Hematopoietic multipotent progenitor cell (in vitro differentiated cells): ENCODE data around the gene GNPNAT1. TPM values are rescaled to one million over a fixed set of nuclear protein-coding genes. Genes with fewer than 3 reads are reported as not detected.
"Not testable (repeated sequence)": the region's sequence is repeated elsewhere in the genome, so short reads cannot be mapped to it uniquely, and the experiment has no call there.

Experiments used
- DNase-seq, 3 donors: peaks; one replicate each; pipeline ENCODE4 v3.0.0-alpha.2; 2011 to 2015; ENCODE audit warnings: low read depth in 2 of 3, low spot score in 2 of 3
- small RNA-seq: library from RNA; depleted of rRNA; stranded (forward); fragments of <200 nt; gene quantifications from one replicate; pipeline ENCODE3, GENCODE V24; 2012
- total RNA-seq: library from RNA; depleted of rRNA; stranded (reverse); fragments of >200 nt; gene quantifications from one replicate; pipeline ENCODE4 v1.2.3, GENCODE V29; 2012

Gene GNPNAT1
- total RNA-seq, 1 donor: 5.4 TPM

- peak; percentile 96 to 98 (median 98) for DNase-seq
These were observed 61.3 kb downstream of the GNPNAT1 start, which contains the start of gene STYX for GRCh38 chr14:52729925-52730708. Gene STYX, plus strand, starts transcription at chr14:52730166. Its CDS starts 309 bp downstream, at chr14:52730475.

GRCh38 chr14:52729585-52729924 is 61.9 kb downstream of the GNPNAT1 start:
- no peak for DNase-seq

- not testable (repeated sequence) for DNase-seq
These were observed 62.4 kb downstream of the GNPNAT1 start for GRCh38 chr14:52729035-52729434.

GRCh38 chr14:52727509-52727908 is 63.9 kb downstream of the GNPNAT1 start:
- DNase-seq: not testable (repeated sequence)

Small RNA genes lying within 50 kb of the gene (small RNA-seq; reads per million reads assigned to genes)
- not detected for gene AL139317.2

Other genes starting within 250 kb of the GNPNAT1 start
- gene TXNDC16, start 239.1 kb downstream of the GNPNAT1 start, total RNA-seq: 3.8 TPM
- gene GPR137C, start 238.8 kb downstream of the GNPNAT1 start, total RNA-seq: 0.27 TPM
- 30.2 TPM for gene ERO1A, start 96.0 kb downstream of the GNPNAT1 start, total RNA-seq
- 41.5 TPM for gene PSMC6, start 84.4 kb downstream of the GNPNAT1 start, total RNA-seq
- gene STYX, start 61.4 kb downstream of the GNPNAT1 start, total RNA-seq: 8.6 TPM
- gene FERMT2, start 159.4 kb upstream of the GNPNAT1 start, total RNA-seq: under 0.01 TPM